HepG2 (cell line): Measurements from ENCODE around the gene NPHS1. TPM values are rescaled to one million over a fixed set of nuclear protein-coding genes. Genes with fewer than 3 reads are reported as not detected.

Experiments
- BRCA1 ChIP-seq: sonication (generic); formaldehyde crosslinking; IDR thresholded peaks from 2 replicates; pipeline ENCODE4 v1.4.0; 2020; ENCODE audit warnings: missing genetic modification reagents
- CENPT ChIP-seq: sonication (generic); formaldehyde crosslinking; IDR thresholded peaks from 2 replicates; pipeline ENCODE4 v1.8.0; 2022; ENCODE audit warnings: low read depth, mild to moderate bottlenecking, moderate library complexity, missing genetic modification reagents
- GATAD1 ChIP-seq: IDR thresholded peaks from 2 replicates; pipeline ENCODE4 v1.6.1; 2016; ENCODE audit warnings: missing genetic modification reagents, missing compliant biosample characterization
- HMG20A ChIP-seq: IDR thresholded peaks from 2 replicates; pipeline ENCODE4 v1.6.1; 2016; ENCODE audit warnings: borderline replicate concordance
- HOXD1 ChIP-seq: sonication (generic); formaldehyde crosslinking; IDR thresholded peaks from 2 replicates; pipeline ENCODE4 v1.5.0; 2020; ENCODE audit warnings: missing genetic modification reagents
- MAZ ChIP-seq, 2 experiments: sonication (generic) in 1 of 2; formaldehyde crosslinking in 1 of 2; IDR thresholded peaks; 2 replicates each; pipeline versions ENCODE4 v1.5.0 to v1.6.1; 2012 to 2020; ENCODE audit warnings: low read depth in 2 of 2, mild to moderate bottlenecking in 2 of 2, borderline replicate concordance in 1 of 2, improper control_type of control experiment in 1 of 2, low read length in 1 of 2, missing genetic modification reagents in 1 of 2, moderate library complexity in 1 of 2
- NFAT5 ChIP-seq: sonication (generic); formaldehyde crosslinking; IDR thresholded peaks from 2 replicates; pipeline ENCODE4 v1.4.0; 2020; ENCODE audit warnings: missing genetic modification reagents
- PATZ1 ChIP-seq: sonication (generic); formaldehyde crosslinking; IDR thresholded peaks from 2 replicates; pipeline ENCODE4 v1.4.0; 2020; ENCODE audit warnings: missing genetic modification reagents
- POLR2AphosphoS5 ChIP-seq: IDR thresholded peaks from 2 replicates; pipeline ENCODE4 v1.6.1; 2012; ENCODE audit warnings: low read depth, low read length
- SALL1 ChIP-seq: sonication (generic); formaldehyde crosslinking; IDR thresholded peaks from 2 replicates; pipeline ENCODE4 v1.8.0; 2022; ENCODE audit warnings: mild to moderate bottlenecking, missing genetic modification reagents
- SIX4 ChIP-seq: sonication (generic); formaldehyde crosslinking; IDR thresholded peaks from 2 replicates; pipeline ENCODE4 v1.4.0; 2020; ENCODE audit warnings: missing genetic modification reagents
- SOX13 ChIP-seq, 3 experiments: fragments of 450-650 bp in 1 of 3; sonication (generic) in 1 of 3; formaldehyde crosslinking in 1 of 3; IDR thresholded peaks in 2 of 3; conservative IDR thresholded peaks in 1 of 3; 2 replicates each; pipeline versions ENCODE4 v1.5.0 to v1.6.1; 2016 to 2020; ENCODE audit warnings: antibody characterized with exemption in 1 of 3, mild to moderate bottlenecking in 1 of 3, missing compliant biosample characterization in 1 of 3, missing genetic modification reagents in 1 of 3, moderate library complexity in 1 of 3
- THAP11 ChIP-seq: IDR thresholded peaks from 2 replicates; pipeline ENCODE4 v1.6.1; 2016; ENCODE audit warnings: missing biosample characterization, missing genetic modification reagents
- ZIK1 ChIP-seq: sonication (generic); formaldehyde crosslinking; IDR thresholded peaks from 2 replicates; pipeline ENCODE4 v1.5.0; 2020; ENCODE audit warnings: mild to moderate bottlenecking, low read depth, missing genetic modification reagents, borderline replicate concordance
- ZNF317 ChIP-seq: sonication (generic); formaldehyde crosslinking; IDR thresholded peaks from 2 replicates; pipeline ENCODE4 v1.5.0; 2020; ENCODE audit warnings: mild to moderate bottlenecking, missing genetic modification reagents
- ZNF605 ChIP-seq: sonication (generic); formaldehyde crosslinking; IDR thresholded peaks from 2 replicates; pipeline ENCODE4 v1.8.0; 2022; ENCODE audit warnings: mild to moderate bottlenecking, missing genetic modification reagents
- ZNF790 ChIP-seq: sonication (generic); formaldehyde crosslinking; IDR thresholded peaks from 2 replicates; pipeline ENCODE4 v1.8.0; 2022; ENCODE audit warnings: missing genetic modification reagents, mild to moderate bottlenecking, borderline replicate concordance
- ZSCAN22 ChIP-seq: sonication (generic); formaldehyde crosslinking; IDR thresholded peaks from 2 replicates; pipeline ENCODE4 v1.4.0; 2020; ENCODE audit warnings: mild to moderate bottlenecking, missing genetic modification reagents
- polyA plus RNA-seq, 8 experiments: library from polyadenylated mRNA; depleted of rRNA in 3 of 8; stranded (reverse) in 7 of 8; unstranded in 1 of 8; fragments of >200 nt; fragmentation: Illumina TruSeq in 4 of 8; extraction: Trizol in 4 of 8; gene quantifications; 2 replicates each; pipeline versions ENCODE4 v1.2.1 to v1.2.3, GENCODE V29; 2011 to 2016; ENCODE audit warnings: low read depth in 4 of 8, missing spikeins in 1 of 8, mixed read lengths in 1 of 8; ENCODE audit not compliant: insufficient read depth in 1 of 8
- total RNA-seq, 5 experiments: library from RNA; depleted of rRNA; stranded (reverse); fragments of >200 nt; fragmentation: Illumina TruSeq; extraction: Trizol; gene quantifications; 2 replicates each; pipeline ENCODE4 v1.2.3, GENCODE V29; 2016; ENCODE audit warnings: low read depth in 1 of 5
- TF ChIP-seq, protein P1 (sequence below): sonication (generic); formaldehyde crosslinking; IDR thresholded peaks from 2 replicates; pipeline ENCODE4 v1.4.0; 2020; ENCODE audit warnings: missing genetic modification reagents, borderline replicate concordance

NPHS1 gene
- total and polyA plus RNA-seq, 2 of the 13 experiments (the other 11 are each of a cell fraction or from before 2014, with no cell fraction given) = not detected

GRCh38 chr19:35899547-35900214, 47.4 kb upstream of the NPHS1 start (continued):
- TF ChIP-seq CENPT (CRISPR knock-in tag) = no peak
- peak; percentile 46 for TF ChIP-seq POLR2AphosphoS5
- TF ChIP-seq HMG20A (CRISPR knock-in tag) = no peak
- TF ChIP-seq SIX4 (CRISPR knock-in tag) = no peak
- no peak for TF ChIP-seq ZNF790 (CRISPR knock-in tag)
- no peak for TF ChIP-seq BRCA1 (CRISPR knock-in tag)
- TF ChIP-seq, protein P1, sequence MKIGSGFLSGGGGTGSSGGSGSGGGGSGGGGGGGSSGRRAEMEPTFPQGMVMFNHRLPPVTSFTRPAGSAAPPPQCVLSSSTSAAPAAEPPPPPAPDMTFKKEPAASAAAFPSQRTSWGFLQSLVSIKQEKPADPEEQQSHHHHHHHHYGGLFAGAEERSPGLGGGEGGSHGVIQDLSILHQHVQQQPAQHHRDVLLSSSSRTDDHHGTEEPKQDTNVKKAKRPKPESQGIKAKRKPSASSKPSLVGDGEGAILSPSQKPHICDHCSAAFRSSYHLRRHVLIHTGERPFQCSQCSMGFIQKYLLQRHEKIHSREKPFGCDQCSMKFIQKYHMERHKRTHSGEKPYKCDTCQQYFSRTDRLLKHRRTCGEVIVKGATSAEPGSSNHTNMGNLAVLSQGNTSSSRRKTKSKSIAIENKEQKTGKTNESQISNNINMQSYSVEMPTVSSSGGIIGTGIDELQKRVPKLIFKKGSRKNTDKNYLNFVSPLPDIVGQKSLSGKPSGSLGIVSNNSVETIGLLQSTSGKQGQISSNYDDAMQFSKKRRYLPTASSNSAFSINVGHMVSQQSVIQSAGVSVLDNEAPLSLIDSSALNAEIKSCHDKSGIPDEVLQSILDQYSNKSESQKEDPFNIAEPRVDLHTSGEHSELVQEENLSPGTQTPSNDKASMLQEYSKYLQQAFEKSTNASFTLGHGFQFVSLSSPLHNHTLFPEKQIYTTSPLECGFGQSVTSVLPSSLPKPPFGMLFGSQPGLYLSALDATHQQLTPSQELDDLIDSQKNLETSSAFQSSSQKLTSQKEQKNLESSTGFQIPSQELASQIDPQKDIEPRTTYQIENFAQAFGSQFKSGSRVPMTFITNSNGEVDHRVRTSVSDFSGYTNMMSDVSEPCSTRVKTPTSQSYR (CRISPR knock-in tag) = peak; percentile 74; the same call in 1 of the 2 replicates
- TF ChIP-seq ZNF605 = no peak
- no peak for TF ChIP-seq SOX13 (IDR thresholded peaks at IDR 0.05)
- no peak for TF ChIP-seq SOX13 (CRISPR knock-in tag; conservative IDR thresholded peaks at IDR 0.05 in 1 of 2, IDR thresholded peaks at IDR 0.05 in 1 of 2)
- TF ChIP-seq MAZ (IDR thresholded peaks at IDR 0.05; ENCODE audit: borderline replicate concordance, low read depth, low read length) = peak; percentile 81
- peak; percentile 70; the same call in 1 of the 2 replicates for TF ChIP-seq MAZ (CRISPR knock-in tag; IDR thresholded peaks at IDR 0.05; ENCODE audit: low read depth)
- peak; percentile 84 for TF ChIP-seq PATZ1 (CRISPR knock-in tag)
- peak; percentile 54; the same call in 1 of the 2 replicates for TF ChIP-seq SALL1 (CRISPR knock-in tag)
- TF ChIP-seq HOXD1 (CRISPR knock-in tag) = no peak
- no peak for TF ChIP-seq NFAT5
- TF ChIP-seq GATAD1 = peak; percentile 34; the same call in 1 of the 2 replicates
- no peak for TF ChIP-seq ZNF317
- TF ChIP-seq ZSCAN22 = no peak
- no peak for TF ChIP-seq ZIK1 (CRISPR knock-in tag)
- TF ChIP-seq THAP11 (CRISPR knock-in tag) = peak; percentile 61; the same call in 1 of the 2 replicates
